Measurements from ENCODE around the gene RHCE.
A peak's percentile ranks its signal among the peaks of the same experiment; 100 is the strongest.
"Not testable (repeated sequence)": the region's sequence is repeated elsewhere in the genome, so short reads cannot be mapped to it uniquely, and the experiment has no call there.

RHCE gene

GRCh38 chr1:25432749-25433388 lies 12.2 kb upstream of the RHCE start:
- no peak for DNase-seq

DNA sequence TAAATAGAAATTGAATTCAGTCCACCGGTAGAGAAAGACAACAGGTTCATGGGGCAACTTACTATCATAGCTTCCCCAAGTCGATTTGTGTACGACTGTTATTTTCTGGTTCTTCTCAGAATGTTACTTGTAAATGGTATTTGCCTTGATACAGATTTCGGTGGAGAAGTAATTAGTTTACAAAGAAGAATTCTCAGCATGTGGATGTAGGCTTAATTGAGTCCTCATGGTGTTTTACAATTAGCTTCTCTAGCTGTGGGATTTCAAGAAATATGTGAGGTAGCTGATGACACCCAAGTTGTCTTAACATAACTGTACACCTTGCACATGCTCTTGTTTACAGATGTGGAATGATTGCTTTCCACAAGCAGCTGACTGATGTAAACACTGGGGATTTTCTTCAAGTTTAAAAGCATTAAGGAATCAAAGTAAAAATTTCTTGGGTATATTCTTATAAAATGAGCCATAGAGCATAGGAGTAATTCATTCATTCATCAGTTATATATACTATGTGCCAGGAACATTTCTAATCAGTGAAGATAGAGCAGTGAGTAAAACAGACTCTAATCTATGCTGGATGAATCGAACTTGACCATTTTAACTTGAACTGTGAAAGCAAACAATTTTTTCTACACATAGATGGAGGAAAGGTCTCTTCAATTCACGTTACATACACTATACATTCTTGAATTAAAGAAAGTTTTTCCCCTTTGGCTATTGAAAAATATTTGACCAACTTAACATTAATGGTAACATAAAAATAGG lies 11.5 kb upstream of the RHCE start:
- no peak for DNase-seq

- no peak for DNase-seq
Measured at GRCh38 chr1:25430967-25431881, 10.6 kb upstream of the RHCE start.

GRCh38 chr1:25430073-25430966 lies 9.7 kb upstream of the RHCE start, which contains the start of gene MACO1:
Gene MACO1, plus strand, starts transcription at chr1:25430897. Its CDS starts 202 bp downstream, at chr1:25431099.
- DNase-seq: peak; percentile 96

DNA sequence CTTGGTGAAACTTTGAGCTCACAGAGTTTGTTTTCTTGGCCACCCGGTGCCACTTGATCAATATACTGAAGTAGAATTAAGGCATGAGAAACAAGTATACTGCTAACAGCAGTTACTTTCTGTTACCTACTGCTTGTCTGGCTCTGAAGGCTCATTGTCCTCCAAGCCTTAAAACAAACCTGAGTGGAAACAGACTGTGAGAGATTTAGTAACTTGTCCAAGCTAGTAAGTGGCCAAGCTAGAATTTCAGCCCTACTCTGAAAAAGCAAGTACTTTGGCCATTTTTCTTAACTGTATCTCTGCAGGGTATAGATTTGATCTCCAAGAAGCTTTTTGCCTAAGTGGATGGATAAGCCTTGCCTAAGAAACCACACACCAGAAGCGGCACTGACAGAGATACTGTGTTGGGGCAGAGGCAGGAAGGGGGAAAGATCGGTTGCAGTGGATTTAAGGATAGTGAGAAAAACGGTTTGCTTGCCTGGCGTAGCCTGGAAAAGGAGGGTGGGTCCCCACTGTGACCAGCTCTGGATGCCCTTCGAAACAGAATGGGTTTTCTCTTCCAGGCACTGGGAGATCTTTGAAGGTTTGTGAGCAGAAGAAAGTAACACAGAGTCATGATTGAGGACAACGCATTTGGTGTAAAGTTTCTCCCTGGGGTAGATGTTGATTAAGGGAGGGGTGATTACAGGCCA lies 8.0 kb upstream of the RHCE start:
- DNase-seq: no peak

DNA sequence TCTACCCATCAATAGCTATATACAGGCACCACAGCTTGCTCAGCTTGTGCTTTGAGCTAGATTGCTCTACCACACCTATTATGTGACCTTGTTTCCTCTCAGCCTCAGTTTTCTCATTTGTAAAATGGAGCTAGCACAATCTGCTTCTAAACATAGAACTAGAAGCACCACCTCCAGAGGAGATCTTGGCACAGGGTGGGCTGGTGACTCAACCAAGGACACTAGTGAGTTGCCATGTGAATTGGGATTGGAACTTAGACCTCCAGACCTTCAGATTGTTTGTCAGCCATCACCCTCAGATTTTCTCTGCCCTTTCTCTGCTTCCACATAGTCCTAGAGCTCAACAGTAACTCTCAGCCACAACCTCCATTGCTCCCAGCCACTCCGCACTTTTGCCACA lies 7.1 kb upstream of the RHCE start:
- no peak for DNase-seq

- DNase-seq: no peak
Measured at GRCh38 chr1:25425098-25426085, 4.8 kb upstream of the RHCE start.

DNA sequence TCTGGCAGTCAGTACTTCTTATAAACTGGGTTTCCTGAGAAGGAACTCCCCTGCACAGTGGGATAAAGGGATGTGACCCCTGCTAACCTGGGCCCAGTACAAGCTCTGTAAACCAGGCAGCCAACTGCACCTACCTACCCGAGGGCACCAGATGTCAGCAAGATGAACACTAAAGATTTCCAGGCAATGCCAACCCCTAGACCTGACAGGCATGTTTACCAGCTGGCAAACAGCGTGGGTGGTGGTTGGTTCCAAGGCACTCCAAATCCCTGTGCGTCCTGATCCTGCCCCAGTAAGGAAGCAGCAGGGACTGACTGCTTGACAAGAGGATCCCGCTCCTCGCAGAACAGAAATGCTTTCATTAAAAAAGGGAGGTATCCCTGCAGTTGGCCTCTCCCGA lies 2.6 kb upstream of the RHCE start:
- DNase-seq: not testable (repeated sequence)

DNA sequence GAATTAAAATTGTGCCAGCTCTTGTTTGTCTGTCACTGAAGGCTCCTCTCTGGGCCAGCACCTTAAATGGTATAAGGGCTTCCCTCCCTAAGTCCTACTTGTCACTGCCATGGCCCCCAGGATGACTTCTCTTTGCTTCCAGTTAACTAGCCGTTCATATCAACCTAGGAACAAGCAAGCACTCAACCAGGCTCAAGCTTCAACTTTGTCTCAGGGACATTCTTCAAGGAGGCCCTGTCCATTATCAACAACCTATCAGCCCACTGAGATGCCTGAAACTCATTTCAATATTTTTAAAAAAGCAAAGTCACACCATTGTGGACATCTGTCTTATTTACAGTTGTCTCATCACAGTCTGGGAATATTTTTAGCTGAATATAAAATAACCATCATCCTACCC lies 1.3 kb downstream of the RHCE start:
- not testable (repeated sequence) for DNase-seq

DNA sequence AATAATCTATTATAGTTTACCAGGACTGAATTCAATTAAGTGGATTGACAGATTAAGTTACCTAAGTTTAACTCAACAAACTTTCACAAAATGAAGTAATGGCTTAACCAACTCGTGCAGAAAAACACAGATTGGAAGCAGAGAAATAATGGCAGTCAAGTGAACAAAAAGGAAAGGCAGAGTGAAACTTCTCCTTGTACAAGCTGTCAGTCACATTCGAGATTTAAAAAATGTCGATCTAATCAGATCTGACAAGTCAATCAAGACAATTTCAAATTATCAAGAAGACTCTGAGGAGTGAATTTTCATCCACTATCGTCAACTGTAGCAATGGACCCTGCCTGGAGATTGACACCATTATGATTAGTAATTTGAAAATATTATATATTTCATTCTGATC lies 3.3 kb downstream of the RHCE start:
- not testable (repeated sequence) for DNase-seq

- not testable (repeated sequence) for DNase-seq
Measured at GRCh38 chr1:25414578-25414977, 6.0 kb downstream of the RHCE start.

GRCh38 chr1:25414157-25414556 lies 6.5 kb downstream of the RHCE start:
- DNase-seq: not testable (repeated sequence)

DNA sequence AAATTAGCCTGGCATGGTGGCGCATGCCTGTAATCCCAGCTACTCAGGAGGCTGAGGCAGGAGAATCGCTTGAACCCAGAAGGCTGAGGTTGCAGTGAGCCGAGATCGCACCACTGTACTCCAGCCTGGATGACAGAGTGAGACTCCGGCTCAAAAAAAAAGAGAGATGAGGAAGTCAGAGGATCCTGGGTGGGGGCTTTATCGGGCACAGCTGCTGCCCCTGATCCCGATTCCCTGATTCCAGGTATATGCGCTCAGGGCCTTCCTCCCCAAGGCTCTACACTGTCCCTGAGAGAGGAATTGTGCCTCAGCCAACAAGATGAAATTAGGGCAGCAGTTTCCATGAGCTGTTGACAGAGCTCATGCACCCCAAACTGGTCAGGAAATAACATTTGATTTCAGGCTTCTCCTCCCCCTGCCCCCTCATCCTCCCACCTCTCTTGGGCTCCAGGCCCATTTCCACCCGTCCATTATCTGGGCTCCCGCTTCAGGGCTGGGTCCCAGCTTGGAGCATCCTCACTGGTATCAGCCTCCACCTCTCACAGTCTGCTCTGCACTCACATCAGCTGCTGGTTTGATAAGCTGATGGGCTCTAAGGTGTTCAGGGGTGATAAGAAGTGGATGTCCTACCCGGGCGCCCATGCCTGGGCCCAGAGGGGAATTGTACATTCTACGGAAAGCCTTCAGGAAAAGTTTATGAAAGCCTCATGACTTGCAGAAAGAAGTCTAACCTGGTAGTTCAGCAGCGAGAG lies 7.6 kb downstream of the RHCE start:
- not testable (repeated sequence) for DNase-seq

GRCh38 chr1:25409641-25410427 lies 10.8 kb downstream of the RHCE start:
- DNase-seq: not testable (repeated sequence)

- DNase-seq: not testable (repeated sequence)
Measured at GRCh38 chr1:25405731-25406305, 14.8 kb downstream of the RHCE start.

GRCh38 chr1:25402947-25403803 lies 17.4 kb downstream of the RHCE start:
- DNase-seq: not testable (repeated sequence)

DNA sequence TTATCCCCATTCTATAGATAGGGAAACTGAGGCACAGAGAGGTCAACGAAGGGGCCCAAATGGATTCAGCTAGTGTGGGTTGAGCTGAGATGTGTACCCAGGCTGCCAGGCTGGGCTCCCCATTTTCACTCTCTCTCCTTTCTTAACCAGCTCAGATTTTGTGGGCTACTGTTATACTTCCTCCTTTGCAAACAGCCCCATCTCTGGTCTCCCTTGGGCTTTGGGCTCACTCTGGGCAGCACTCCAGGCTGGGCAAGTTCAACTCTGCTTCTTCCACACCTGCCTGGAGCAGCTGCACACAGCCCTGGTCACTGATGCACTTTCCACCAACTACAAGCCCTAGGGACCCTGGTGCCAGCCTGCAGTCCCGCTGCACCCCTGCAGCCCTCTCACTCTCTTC lies 22.5 kb downstream of the RHCE start:
- not testable (repeated sequence) for DNase-seq
